HG03108 (cell line): ENCODE measurements around the gene NECAB2.

ENCODE experiments used
- ATAC-seq: cut with Tn5 transposase; IDR thresholded peaks from one replicate; pipeline ENCODE4 v1.9.1; 2021; ENCODE audit warnings: moderate library complexity; ENCODE audit not compliant: unreplicated experiment

NECAB2 gene

DNA sequence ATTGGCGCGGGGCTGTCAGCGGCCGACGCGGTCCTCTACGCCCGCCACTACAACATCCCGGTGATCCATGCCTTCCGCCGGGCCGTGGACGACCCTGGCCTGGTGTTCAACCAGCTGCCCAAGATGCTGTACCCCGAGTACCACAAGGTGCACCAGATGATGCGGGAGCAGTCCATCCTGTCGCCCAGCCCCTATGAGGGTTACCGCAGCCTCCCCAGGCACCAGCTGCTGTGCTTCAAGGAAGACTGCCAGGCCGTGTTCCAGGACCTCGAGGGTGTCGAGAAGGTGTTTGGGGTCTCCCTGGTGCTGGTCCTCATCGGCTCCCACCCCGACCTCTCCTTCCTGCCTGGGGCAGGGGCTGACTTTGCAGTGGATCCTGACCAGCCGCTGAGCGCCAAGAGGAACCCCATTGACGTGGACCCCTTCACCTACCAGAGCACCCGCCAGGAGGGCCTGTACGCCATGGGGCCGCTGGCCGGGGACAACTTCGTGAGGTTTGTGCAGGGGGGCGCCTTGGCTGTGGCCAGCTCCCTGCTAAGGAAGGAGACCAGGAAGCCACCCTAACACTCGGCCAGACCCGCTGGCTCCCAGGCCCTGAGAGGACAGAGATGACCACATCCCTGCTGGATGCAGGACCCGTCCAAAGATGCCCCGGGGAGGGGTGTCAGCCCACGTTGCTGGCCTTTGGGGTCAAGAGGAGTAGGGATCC lies 2.4 kb upstream of the NECAB2 start:
- ATAC-seq: no peak

DNA sequence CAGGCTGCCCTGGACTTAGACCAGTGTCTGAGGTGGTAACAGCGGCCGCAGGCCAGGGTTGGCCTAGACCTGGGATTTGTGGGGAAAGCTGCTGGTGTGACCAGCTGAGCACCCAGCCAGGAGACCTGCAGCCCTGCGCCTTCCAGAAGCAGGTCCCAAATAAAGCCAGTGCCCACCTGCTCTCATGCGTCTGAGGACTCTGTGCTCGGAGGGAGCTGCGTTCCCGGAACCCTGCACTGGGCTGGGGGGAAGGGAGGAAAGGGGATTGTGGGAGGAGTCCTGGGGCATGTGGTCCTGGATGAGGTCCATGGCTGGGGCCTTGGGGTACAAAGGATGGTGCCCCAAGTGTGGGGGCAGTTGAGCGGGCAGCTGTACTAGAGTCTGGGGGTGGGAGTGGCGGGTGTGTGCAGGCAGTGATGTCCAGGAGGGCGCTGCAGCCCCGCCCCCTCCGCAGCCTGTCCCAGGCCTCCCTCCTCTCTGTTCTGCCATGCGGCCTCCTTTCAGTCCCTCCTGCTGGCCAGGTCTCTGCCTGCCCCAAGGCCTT lies 1.8 kb upstream of the NECAB2 start:
- ATAC-seq: no peak

DNA sequence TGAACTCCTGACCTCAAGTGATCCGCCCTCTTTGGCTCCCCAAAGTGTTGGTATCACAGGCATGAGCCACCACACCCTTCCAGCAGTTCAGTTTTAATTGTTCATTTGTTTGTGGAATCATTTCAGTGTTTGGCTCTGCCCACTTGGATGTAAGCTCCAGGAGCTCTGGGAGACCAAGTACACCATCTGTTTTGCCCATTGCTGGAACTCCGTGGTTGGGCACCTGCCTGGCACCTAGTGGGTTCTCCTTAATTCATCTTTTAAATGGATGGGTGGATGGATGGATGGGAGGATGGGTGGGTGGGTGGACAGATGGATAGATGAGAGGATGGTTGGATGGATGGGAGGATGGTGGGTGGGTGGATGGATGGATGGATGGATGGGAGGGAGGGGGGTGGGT lies 953 bp upstream of the NECAB2 start:
- no peak for ATAC-seq

DNA sequence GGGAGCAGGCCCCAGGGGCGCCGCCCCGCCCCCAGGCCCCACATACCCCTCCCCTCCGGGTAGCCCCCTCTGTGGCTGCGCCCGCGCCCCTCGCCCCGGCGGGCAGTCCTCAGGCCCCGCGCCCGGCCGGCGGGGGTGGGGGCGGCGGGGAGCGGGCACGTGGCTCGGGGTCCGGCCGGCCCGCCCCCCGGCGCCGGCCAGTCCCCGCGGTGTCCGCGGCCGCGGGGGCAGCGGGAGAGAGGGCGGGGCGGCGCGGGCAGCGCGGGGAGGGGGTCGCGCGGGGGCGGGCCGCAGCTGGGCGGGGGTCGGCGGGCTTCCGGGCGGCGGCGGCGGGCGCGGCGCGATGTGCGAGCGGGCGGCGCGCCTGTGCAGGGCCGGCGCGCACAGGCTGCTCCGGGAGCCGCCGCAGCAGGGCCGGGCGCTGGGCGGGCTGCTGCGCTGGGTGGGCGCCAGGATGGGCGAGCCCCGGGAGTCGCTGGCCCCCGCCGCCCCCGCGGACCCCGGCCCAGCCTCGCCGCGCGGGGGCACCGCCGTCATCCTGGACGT lies 335 bp downstream of the NECAB2 start:
- ATAC-seq: no peak

DNA sequence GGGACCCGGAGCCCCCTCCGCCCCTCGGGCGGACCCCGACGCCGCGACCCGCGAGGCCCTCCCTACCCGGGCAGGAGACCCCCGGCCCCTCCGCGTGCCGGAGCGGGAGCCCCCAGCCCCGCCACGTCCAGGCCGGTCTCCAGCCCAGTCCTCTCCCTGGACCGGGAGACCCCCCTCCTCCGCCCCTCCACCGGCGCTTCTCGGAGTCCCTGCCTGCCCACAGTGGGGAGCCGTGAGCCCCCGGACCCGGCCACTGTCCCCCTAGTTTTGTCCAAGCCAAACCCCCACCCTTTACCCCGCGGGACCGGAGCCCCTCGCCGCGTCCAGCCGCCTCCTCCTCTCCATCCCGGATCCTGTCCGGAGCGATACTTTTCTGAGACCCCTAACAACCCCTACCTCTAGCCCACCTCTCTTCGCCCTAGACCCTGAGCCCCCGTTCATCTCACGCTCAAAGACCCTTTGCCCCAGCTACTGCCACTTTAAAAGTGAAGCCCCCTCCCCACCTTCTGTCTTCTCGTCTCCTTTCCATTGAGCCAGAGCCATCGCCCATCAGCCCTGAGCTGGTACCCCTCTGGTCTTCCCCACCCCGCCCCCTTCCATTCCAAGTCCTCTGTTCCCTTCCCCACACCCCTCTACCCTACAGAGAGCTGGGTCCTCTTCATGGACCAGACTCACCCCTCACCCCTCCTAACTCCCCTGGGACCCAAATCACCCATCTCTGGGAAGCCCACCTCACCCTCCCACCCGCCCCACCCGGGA lies 1.0 kb downstream of the NECAB2 start:
- no peak for ATAC-seq

DNA sequence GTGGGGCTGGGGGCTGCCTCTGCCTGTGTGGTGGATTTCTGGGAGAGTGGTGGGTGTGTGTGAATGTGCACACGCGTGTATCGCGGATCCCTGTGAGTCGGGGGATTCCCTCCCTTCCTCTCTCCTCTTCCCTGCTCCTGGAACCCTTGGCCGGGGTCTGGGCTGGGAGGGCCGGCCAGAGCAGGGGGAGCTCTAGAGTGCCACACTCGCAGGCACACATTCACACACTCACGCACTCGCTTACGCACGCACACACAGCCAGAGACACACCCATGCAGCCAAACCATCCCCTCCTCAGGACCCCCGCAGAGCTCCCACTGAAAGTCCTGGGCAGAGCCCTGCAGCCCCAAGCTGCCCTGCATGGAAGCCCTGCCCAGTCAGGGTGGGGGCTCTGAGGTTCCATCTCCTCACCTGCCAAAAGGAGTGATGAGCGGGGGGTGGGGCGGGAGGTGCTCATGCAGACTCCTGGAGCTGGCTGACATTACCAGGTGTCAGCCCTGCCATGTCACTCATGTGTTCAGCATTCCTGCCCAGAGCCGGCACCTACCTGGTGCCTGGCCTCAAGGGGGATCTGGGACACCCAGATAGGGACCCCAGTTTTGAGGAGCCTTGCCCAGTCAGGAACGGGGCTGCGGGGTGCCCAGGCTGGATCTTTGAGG lies 1.9 kb downstream of the NECAB2 start:
- no peak for ATAC-seq

DNA sequence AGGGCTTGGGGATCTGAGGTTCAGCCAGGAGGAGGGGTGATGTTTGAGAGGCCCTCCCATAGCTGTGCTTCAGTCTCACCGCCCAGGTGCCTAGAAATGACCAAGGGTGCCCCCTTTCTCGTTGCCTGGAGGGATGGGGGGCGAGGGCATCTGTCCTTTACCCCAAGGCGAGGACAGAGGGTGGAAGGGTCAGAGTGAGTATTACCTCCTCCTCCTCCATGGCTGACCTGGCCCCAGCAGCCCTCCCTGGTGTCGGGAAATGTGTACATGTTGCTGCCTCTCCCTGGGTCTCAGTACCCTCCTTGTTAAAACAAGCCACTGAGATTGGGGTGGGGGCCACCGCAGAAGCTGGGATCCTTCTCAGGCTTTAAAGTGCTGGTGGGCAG lies 2.4 kb downstream of the NECAB2 start:
- ATAC-seq: no peak

DNA sequence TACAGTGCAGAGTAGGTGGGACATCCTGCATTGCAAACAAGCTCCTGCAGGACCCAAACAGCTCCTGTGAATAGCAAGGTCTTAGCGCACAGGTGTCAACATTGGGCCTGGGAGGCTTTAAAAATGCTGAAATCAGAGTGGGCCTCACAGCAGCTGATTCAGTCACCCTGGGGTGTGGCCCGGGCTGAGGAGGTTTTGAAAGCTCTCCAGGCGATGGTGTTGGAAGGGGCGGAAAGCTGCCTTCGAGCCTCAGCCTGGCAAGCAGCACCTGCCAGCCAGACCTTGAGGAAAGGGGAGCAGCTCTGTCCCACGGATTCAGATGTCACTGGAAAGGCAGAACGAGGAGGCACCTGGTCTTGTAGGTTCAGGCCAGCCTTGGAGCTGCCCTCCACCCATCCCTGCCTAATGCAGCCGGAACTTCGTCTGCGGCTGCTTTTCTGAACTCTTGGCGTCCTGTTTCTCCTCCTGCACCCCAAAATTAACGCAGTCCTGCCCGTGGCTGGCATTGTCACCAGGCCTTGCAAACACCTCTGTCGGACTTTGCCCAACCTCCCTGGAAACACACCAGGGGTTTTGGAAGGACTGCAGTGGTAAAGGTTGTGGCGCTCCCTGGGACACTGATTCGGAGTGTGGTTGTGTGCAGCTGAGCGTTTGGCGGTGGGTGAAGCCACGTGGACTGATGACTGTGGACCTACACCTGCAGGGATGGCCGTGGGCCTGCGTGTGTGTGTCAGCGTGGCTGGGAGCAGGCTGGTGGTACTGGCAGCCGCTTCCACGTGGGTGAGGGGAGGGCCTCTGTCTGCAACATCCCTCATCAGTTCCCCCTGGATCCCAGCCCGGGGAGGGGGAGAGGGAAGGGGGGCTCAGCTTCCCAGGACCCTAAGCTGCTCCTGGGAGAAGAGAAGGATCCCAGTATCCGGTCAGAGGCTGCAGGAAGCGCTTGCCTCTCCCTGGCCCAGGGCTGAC lies 3.4 kb downstream of the NECAB2 start:
- ATAC-seq: no peak

DNA sequence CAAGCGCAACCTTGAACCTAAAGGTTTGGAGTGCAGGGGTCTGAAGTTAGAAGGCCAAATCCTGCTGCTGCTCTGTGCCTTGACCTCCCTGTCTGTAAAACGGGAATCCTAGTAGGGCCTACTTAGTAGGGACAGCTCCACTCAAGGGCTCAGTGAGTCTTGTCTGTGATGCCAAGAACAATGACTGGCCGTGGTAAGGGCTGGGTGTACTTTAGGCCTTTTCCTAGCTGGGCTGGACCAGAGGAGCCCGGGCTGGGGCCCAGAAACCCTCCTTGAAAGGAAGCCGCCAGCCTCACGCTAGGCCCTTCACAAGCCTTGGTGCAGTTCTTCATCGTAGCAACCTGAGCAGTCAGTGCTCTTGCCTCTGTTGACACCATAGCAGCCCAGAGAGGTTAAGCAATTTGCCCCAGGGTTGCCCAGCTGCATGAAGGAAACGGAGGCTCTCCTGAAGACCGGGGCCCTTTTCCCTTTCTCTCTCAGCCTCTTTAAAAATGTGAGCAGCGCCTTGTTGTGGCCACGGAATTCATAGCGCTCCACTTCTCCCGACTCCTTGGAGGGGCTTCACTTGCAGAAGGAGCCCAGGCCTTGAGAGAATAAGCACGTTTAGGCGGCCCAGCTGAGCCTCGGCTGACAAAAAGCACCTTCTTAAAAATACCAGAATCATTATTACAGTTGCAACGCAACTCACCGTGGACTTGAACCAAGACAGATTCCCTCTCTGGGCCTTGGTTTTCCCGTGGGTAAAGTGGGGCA lies 4.4 kb downstream of the NECAB2 start:
- ATAC-seq: no peak

DNA sequence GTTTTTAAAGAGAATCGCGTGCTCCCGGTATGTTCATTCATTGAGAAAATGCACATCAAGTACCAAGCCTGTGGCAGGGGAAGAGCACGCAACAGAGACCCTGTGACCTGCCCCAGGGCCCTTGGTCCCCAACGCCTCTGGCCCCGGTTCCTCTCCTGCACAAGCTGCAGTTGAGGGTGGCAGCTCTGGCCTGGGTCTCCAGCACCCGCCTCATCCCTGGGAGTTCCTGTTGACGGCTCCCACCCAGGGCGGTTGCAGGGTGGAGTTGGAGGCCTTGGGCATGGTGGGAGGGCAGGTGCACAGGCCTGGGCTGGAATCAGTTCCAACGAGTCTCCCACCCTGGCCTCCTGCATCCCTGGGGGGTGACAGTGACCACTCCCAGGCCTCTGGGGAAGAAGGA lies 5.0 kb downstream of the NECAB2 start:
- ATAC-seq: no peak

DNA sequence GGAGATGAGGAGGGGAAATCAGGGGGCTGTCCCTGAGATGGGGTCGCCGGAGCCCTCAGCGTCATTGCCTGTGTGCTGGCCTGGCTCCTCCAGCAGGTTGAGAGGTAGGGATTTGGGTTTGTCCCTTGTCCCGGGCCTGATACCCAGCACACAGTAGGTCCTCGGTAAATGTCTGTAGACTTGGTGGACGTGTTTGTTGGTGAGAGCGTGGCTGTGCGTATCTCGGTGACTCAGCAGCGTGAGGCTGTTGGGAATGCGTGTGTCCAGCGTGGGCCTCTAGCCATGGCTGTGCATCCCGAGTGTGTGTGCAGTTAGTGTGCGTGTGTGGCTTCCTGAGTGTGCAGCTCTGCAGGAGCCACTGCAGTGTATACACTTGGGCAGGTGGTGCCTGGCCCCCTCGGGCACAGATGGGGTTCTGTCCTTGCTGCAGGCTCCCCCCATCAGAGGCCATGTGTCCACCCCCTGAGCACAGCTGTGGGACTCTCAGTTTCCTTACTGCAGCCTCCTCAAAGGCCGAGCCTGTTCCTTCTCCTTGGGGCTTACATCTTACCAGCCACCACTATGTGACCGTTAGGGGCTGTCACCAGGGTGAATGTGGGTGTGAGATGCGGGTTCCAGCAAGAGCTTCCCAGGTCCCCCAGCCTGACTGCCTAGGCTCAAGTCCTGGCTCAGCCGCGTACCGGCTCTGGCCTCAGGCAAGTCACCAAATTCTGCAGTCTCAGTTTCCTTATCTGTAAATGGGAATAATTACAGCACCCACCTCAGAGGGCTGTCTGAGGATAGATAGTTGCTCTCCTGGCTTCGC lies 5.7 kb downstream of the NECAB2 start:
- no peak for ATAC-seq

DNA sequence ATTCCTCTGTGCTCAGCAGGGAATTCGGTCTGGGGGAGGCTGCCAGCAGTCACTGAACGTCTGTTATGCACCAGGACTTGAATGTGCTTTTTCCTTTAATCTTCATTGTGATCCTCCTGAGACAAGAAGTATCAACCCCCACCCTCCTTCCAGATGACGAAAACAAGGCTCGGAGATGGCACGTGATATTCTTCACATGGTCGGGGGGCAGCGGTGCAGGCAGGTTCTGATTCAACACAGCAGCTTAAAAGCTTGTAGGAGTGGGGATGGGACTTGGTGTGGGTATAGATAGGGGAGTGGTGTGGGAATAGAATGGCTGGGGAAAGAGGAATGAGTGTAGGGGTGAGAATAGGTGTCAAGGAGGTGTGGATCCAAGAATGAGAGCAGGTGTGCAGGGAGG lies 6.4 kb downstream of the NECAB2 start:
- ATAC-seq: no peak

DNA sequence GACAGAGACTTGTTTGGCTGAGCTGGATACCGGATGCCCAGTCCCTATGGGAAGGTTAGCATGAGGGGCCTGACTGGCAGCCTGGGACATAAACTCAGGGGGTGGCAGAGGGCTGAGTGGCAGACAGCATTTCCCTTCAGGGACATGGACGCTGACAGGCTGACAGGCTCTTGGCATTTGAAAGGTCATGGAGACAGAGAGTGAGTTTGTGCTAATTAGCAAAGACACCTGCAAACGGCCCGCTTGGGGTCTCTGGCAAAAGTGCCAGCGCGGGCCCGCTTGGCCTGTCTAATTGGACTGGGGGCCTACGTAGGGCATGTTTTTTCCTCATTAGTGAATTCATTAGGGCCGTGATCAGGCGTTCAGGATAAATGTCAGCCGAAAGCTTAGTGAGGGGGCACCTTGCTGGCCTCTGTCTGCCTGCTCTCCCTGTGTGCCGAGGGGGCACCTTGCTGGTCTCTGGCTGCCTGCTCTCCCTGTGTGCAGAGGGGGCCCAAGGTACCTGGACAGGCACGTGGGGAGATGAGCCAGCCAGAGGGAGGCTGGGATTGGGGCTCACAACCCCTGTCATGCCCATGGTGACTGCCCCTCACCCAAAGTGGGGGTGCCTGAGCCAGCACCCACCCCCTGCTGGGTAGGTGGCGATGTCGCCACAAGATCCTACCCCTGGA lies 7.7 kb downstream of the NECAB2 start:
- no peak for ATAC-seq

DNA sequence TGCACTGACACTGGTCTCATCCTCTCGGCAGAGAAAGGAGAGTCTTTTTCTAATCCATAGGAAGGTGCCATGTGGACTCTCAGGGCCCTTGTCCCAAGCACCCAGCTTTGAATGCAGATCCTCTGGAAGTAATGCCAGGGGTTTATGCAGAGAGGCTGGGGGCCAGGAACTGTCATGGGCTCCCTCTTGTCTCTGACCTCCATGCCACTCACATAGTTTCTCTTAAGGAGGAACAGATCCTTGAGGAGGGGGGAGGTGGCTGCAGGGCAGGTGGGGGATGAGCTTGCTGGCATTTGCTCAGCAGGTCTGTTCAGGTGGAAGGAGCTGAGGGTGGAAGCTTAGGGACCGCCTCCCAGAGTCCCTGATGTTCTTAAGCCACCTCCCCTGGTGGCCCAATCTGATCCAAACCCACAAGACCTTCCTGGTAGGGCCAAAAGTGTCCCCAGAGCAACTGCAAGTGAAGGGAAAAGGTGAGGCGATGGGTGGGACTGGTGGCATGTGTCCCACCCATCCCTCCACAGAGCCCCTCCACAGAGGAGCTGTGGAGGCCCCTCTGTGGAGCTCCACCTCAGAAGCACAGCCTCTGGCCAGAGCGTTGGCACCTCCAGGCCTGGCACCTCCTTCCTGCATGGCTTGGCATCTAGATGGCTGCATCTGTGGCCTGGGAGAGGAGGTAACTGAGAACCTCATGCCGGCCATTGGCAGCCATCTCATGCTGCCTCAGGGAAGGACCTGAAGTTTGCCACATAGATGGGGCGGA lies 9.2 kb downstream of the NECAB2 start:
- no peak for ATAC-seq

DNA sequence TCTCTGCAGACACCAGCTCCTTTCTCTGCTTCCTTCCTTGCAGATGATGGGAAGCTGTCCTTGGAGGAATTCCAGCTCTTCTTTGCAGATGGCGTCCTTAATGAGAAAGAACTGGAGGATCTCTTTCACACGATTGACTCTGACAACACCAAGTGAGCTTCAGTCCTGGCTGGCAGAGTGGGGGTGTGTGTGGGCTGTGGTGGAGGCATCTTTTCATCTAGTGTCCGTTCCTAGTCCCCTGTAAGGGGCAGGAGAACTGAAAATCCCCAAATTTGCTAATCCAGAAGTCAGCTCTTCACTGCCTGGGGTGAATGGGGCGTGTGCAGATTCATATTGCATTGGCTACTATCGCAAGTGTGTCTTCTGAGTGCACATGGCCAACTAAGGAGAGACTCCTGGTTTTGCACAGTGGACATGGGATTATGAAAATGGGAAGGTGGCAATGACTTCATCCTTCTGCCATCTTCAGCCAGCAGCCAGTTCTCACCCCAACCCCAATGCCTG lies 10.4 kb downstream of the NECAB2 start:
- no peak for ATAC-seq

DNA sequence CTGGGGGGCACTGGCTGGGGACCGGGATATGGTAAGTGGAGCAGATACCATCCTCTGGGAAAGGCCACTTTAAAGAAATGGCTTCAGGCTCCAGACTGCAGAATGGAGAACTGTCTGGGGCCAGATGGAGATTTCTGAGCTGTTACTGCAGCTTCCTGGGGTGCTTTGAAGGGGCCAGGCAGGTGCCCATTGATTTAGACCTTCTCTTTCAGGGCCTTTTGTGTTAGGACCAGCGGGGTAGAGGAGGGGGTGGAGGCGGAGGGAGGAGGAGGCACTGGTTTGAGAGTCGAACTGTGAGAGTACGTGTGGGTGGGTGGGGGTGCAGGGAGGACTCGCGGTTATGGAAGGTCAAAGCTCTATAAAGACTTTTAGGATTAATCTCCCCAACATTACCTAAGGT lies 11.4 kb downstream of the NECAB2 start:
- no peak for ATAC-seq

DNA sequence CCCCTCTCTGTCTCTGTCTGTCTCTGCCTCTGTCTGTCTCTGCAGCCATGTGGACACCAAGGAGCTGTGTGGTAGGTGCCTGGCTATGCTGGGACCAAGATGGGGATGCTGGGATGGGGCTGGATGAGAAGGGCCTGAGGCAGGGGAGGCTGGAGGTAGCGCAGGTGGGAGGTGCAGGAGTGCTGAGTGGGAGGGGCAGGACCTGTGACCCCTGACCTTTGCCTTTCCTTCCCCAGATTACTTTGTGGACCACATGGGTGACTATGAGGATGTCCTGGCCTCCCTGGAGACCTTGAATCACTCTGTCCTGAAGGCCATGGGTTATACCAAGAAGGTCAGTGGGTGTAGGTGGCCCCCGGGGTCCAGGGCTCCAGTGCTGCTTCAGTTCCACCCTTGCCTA lies 12.8 kb downstream of the NECAB2 start:
- ATAC-seq: no peak
